ENCODE data around the gene SH3BGRL2. TPM values are rescaled to one million over a fixed set of nuclear protein-coding genes. Genes with fewer than 3 reads are reported as not detected.
A peak's percentile ranks its signal among the peaks of the same experiment; 100 is the strongest.
"Not testable (repeated sequence)": the region's sequence is repeated elsewhere in the genome, so short reads cannot be mapped to it uniquely, and the experiment has no call there.

The SH3BGRL2 gene
- total RNA-seq, 1 experiment from 2014 or later: 3.8 TPM

GRCh38 chr6:79650950-79651349 lies 19.8 kb downstream of the SH3BGRL2 start:
- BruUV-seq (replicated peaks): no TSS peak
- H3K27ac ChIP-seq (ENCODE audit: low read length): no peak overlapping the region
- CTCF ChIA-PET: no interaction called here

GRCh38 chr6:79656134-79656533 lies 25.0 kb downstream of the SH3BGRL2 start:
- Histone ChIP-seq H3K9me3 (ENCODE audit: low read length) (no peaks in the 10 kb centered on the region), H3F3A (ENCODE audit: low read length, unreplicated experiment) (no peaks in the 10 kb centered on the region), H4K20me1 (ENCODE audit: low read length) (no peaks in the 10 kb centered on the region), H2AFZ (ENCODE audit: low read length) (no peak overlapping the region), H3K36me3 (ENCODE audit: low read depth, low read length) (no peaks in the 10 kb centered on the region), H3K4me2 (ENCODE audit: low read length) (no peak overlapping the region), H3K79me2 (ENCODE audit: low read length) (no peaks in the 10 kb centered on the region), H3K27ac (ENCODE audit: low read length) (no peak overlapping the region), H3K9me2 (replicated peaks; ENCODE audit: low read length) (no peaks in the 10 kb centered on the region), H3K4me3 (ENCODE audit: low read length) (no peak overlapping the region), H3K9ac (ENCODE audit: low read length) (no peak overlapping the region), H3K27me3 (ENCODE audit: low read length) (no peaks in the 10 kb centered on the region), H3K4me1 (ENCODE audit: insufficient read depth, low read length) (no peaks in the 10 kb centered on the region)
- peak; percentile 18 for DNase-seq
- BruUV-seq (replicated peaks): no TSS peak
- CTCF ChIA-PET: no interaction called here
- TF ChIP-seq EZH2phosphoT487 (IDR thresholded peaks at IDR 0.05; ENCODE audit: borderline replicate concordance, low read length) (no peak), EZH2 (IDR thresholded peaks at IDR 0.05; ENCODE audit: low read length, unreplicated experiment) (no peak)
- TF ChIP-seq, protein P1, sequence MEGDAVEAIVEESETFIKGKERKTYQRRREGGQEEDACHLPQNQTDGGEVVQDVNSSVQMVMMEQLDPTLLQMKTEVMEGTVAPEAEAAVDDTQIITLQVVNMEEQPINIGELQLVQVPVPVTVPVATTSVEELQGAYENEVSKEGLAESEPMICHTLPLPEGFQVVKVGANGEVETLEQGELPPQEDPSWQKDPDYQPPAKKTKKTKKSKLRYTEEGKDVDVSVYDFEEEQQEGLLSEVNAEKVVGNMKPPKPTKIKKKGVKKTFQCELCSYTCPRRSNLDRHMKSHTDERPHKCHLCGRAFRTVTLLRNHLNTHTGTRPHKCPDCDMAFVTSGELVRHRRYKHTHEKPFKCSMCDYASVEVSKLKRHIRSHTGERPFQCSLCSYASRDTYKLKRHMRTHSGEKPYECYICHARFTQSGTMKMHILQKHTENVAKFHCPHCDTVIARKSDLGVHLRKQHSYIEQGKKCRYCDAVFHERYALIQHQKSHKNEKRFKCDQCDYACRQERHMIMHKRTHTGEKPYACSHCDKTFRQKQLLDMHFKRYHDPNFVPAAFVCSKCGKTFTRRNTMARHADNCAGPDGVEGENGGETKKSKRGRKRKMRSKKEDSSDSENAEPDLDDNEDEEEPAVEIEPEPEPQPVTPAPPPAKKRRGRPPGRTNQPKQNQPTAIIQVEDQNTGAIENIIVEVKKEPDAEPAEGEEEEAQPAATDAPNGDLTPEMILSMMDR (conservative IDR thresholded peaks at IDR 0.05; ENCODE audit: low read depth, low read length): no peak
- ATAC-seq: no peak
- POLR2A ChIA-PET (ENCODE audit: unreplicated experiment): no interaction called here
- intact Hi-C loops (cut with micrococcal nuclease): no loop called here

More at GRCh38 chr6:79650950-79651349, 19.8 kb downstream of the SH3BGRL2 start:
- intact Hi-C loops (cut with micrococcal nuclease): no loop called here
- POLR2A ChIA-PET (ENCODE audit: unreplicated experiment): no interaction called here
- H3K4me3 ChIP-seq (ENCODE audit: low read length): no peak overlapping the region
- TF ChIP-seq EZH2phosphoT487 (IDR thresholded peaks at IDR 0.05; ENCODE audit: borderline replicate concordance, low read length): no peak
- TF ChIP-seq, protein P1 (conservative IDR thresholded peaks at IDR 0.05; ENCODE audit: low read depth, low read length): no peak
- TF ChIP-seq EZH2 (IDR thresholded peaks at IDR 0.05; ENCODE audit: low read length, unreplicated experiment): no peak
- no peaks in the 10 kb centered on the region for H3K4me1 ChIP-seq (ENCODE audit: insufficient read depth, low read length)
- H3K9me3 ChIP-seq (ENCODE audit: low read length): no peaks in the 10 kb centered on the region
- ATAC-seq (no peak), DNase-seq (no peak)
- H2AFZ ChIP-seq (ENCODE audit: low read length): no peak overlapping the region
- H3F3A ChIP-seq (ENCODE audit: low read length, unreplicated experiment): no peaks in the 10 kb centered on the region
- no peak overlapping the region for H3K4me2 ChIP-seq (ENCODE audit: low read length)
- no peak overlapping the region for H3K9ac ChIP-seq (ENCODE audit: low read length)
- no peaks in the 10 kb centered on the region for H3K36me3 ChIP-seq (ENCODE audit: low read depth, low read length)
- no peaks in the 10 kb centered on the region for H3K79me2 ChIP-seq (ENCODE audit: low read length)
- no peaks in the 10 kb centered on the region for H3K9me2 ChIP-seq (replicated peaks; ENCODE audit: low read length)
- H3K27me3 ChIP-seq (ENCODE audit: low read length): no peaks in the 10 kb centered on the region
- H4K20me1 ChIP-seq (ENCODE audit: low read length): no peaks in the 10 kb centered on the region

DNA sequence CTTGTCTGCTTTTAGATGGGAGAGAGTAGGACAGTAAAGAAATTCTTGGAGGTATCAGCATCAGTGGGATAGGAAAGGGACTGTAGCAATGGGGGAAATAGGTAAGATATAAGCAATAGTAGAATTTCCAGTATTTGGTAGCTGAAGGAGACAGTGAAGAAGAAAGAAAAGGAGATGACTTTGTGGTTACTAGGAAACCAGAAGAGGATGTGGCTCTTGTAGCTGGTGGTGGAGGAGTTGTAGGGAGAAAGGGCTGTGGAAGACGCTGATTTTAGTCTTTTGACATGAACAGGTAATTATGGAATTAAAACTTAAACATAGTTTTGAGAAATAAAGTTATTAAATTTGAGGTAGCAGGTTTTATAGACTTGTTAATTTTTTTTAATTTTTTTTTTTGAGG lies 26.1 kb downstream of the SH3BGRL2 start:
- no peak overlapping the region for H3K27ac ChIP-seq (ENCODE audit: low read length)
- no peaks in the 10 kb centered on the region for H3K9me2 ChIP-seq (replicated peaks; ENCODE audit: low read length)
- H3F3A ChIP-seq (ENCODE audit: low read length, unreplicated experiment): no peaks in the 10 kb centered on the region
- no peaks in the 10 kb centered on the region for H3K36me3 ChIP-seq (ENCODE audit: low read depth, low read length)
- H3K4me2 ChIP-seq (ENCODE audit: low read length): no peak overlapping the region
- DNase-seq (no peak), ATAC-seq (no peak)
- no peak for TF ChIP-seq EZH2phosphoT487 (IDR thresholded peaks at IDR 0.05; ENCODE audit: borderline replicate concordance, low read length)
- no peak for TF ChIP-seq EZH2 (IDR thresholded peaks at IDR 0.05; ENCODE audit: low read length, unreplicated experiment)
- TF ChIP-seq, protein P1 (conservative IDR thresholded peaks at IDR 0.05; ENCODE audit: low read depth, low read length): no peak
- H3K4me3 ChIP-seq (ENCODE audit: low read length): no peak overlapping the region
- no peaks in the 10 kb centered on the region for H3K9me3 ChIP-seq (ENCODE audit: low read length)
- intact Hi-C loops (cut with micrococcal nuclease): no loop called here
- BruUV-seq (replicated peaks): no TSS peak
- H3K27me3 ChIP-seq (ENCODE audit: low read length): no peaks in the 10 kb centered on the region
- ChIA-PET POLR2A (ENCODE audit: unreplicated experiment) (no interaction called here), CTCF (no interaction called here)
- H4K20me1 ChIP-seq (ENCODE audit: low read length): no peaks in the 10 kb centered on the region
- H3K79me2 ChIP-seq (ENCODE audit: low read length): no peaks in the 10 kb centered on the region
- H3K4me1 ChIP-seq (ENCODE audit: insufficient read depth, low read length): no peaks in the 10 kb centered on the region
- H3K9ac ChIP-seq (ENCODE audit: low read length): no peak overlapping the region
- H2AFZ ChIP-seq (ENCODE audit: low read length): no peak overlapping the region

DNA sequence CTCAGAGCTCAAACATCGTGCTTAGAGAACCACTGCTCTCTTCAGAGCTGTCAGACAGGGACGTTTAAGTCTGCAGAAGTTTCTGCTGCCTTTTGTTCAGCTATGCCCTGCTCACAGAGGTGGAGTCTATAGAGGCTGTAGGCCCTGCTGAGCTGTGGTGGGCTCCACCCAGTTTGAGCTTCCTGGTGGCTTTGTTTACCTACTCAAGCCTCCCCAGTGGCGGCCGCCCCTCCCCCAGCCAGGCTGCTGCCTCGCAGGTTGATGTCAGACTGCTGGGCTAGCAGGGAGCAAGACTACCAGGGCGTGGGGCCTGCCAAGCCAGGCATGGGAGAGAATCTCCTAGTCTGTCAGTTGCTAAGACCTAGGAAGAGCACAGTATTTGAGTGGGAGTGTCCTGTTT lies 32.5 kb downstream of the SH3BGRL2 start:
- intact Hi-C loops (cut with micrococcal nuclease); POLR2A ChIA-PET (ENCODE audit: unreplicated experiment): not testable (repeated sequence)

More for the DNA sequence above, 32.5 kb downstream of the SH3BGRL2 start:
- H3K4me3 ChIP-seq (ENCODE audit: low read length); H3K79me2 ChIP-seq (ENCODE audit: low read length); H3K9ac ChIP-seq (ENCODE audit: low read length); H3K27me3 ChIP-seq (ENCODE audit: low read length); H3K9me3 ChIP-seq (ENCODE audit: low read length); DNase-seq; H2AFZ ChIP-seq (ENCODE audit: low read length); H3F3A ChIP-seq (ENCODE audit: low read length, unreplicated experiment); H3K4me2 ChIP-seq (ENCODE audit: low read length); CTCF ChIA-PET; H3K36me3 ChIP-seq (ENCODE audit: low read depth, low read length); BruUV-seq (replicated peaks); H3K9me2 ChIP-seq (replicated peaks; ENCODE audit: low read length); ATAC-seq; H3K4me1 ChIP-seq (ENCODE audit: insufficient read depth, low read length); H3K27ac ChIP-seq (ENCODE audit: low read length); H4K20me1 ChIP-seq (ENCODE audit: low read length): not testable (repeated sequence)

All from PC-3 (cell line).